HCT116 (cell line): ENCODE measurements around the gene PDCD5. TPM values are rescaled to one million over a fixed set of nuclear protein-coding genes. Genes with fewer than 3 reads are reported as not detected.

Source experiments
- ATAC-seq: fragments of 200-7000 bp; cut with Tn5 transposase; 2 replicates; pipeline ENCODE4 v1.9.1; 2020; ENCODE audit warnings: mild to moderate bottlenecking, moderate library complexity
- BruUV-seq: library from RNA; stranded (reverse); fragments of 400-500 nt; replicated peaks from 2 replicates; lab custom pipeline; 2021; lab: Mats Ljungman, UMichigan
- CTCF ChIA-PET: fragments of 300-600 bp; sonication (Branson Sonifier 250); formaldehyde crosslinking; loops from one replicate; lab custom pipeline; 2021; ENCODE audit warnings: antibody characterized with exemption; lab: Charles Lee
- POLR2A ChIA-PET: fragments of 300-600, 350-600 bp; sonication (Branson Sonifier 250); formaldehyde crosslinking; loops from one replicate; lab custom pipeline; 2021; ENCODE audit warnings: antibody characterized with exemption; lab: Charles Lee
- RAD21 ChIA-PET, 2 experiments: fragments of 300-600 bp; sonication (Branson Sonifier 250); formaldehyde crosslinking; loops; one replicate each; lab custom pipeline; 2023; ENCODE audit warnings: low total read pairs in 2 of 2; ENCODE audit not compliant: uncharacterized antibody in 2 of 2, unreplicated experiment in 2 of 2, low non-redundant PET in 1 of 2; lab: Charles Lee
- DNase-seq: peaks from one replicate; pipeline ENCODE4 v3.0.0-alpha.2; 2010; ENCODE audit warnings: low read depth, low spot score
- H2AFZ ChIP-seq: fragments of 200-600 bp; shearing (Covaris generic), sonication (generic); 2 replicates; pipeline ENCODE4 v1.6.1; 2017; ENCODE audit warnings: low read depth, mixed run types, mixed read lengths, antibody characterized with exemption, low read length; ENCODE audit not compliant: poor library complexity, severe bottlenecking
- H3K27ac ChIP-seq: 2 replicates; pipeline ENCODE4 v1.5.1; 2012; ENCODE audit warnings: low read depth, low read length
- H3K27me3 ChIP-seq: fragments of 200-600 bp; sonication (generic); 2 replicates; pipeline ENCODE4 v1.6.1; 2016; ENCODE audit warnings: mixed run types, low read length, mixed read lengths; ENCODE audit not compliant: insufficient read depth
- H3K36me3 ChIP-seq, 2 experiments: fragments of 200-500 bp in 1 of 2; fragments of 200-600 bp in 1 of 2; sonication (Bioruptor generic) in 1 of 2; sonication (generic) in 1 of 2; 2 replicates each; pipeline versions ENCODE4 v1.5.1 to v1.6.1; 2014 to 2016; ENCODE audit warnings: low read length in 2 of 2, inconsistent platforms in 1 of 2, mixed read lengths in 1 of 2, mixed run types in 1 of 2; ENCODE audit not compliant: insufficient read depth in 2 of 2, control insufficient read depth in 1 of 2
- H3K4me1 ChIP-seq, 2 experiments: fragments of 200-600 bp in 1 of 2; sonication (generic) in 1 of 2; 2 replicates each; pipeline versions ENCODE4 v1.5.1 to v1.6.1; 2012 to 2017; ENCODE audit warnings: low read length in 2 of 2, inconsistent platforms in 1 of 2, mild to moderate bottlenecking in 1 of 2, mixed read lengths in 1 of 2, mixed run types in 1 of 2, moderate library complexity in 1 of 2; ENCODE audit not compliant: insufficient read depth in 2 of 2, control insufficient read depth in 1 of 2
- H3K4me2 ChIP-seq: fragments of 200-600 bp; sonication (generic); 2 replicates; pipeline ENCODE4 v1.6.1; 2017; ENCODE audit warnings: mixed run types, low read length, mixed read lengths
- H3K4me3 ChIP-seq, 2 experiments: fragments of 200-600 bp in 1 of 2; sonication (generic) in 1 of 2; replicated peaks in 1 of 2; 2 replicates each; pipeline ENCODE4 v1.5.1; 2011 to 2016; ENCODE audit warnings: low read length in 2 of 2, control low read depth in 1 of 2, low read depth in 1 of 2, mild to moderate bottlenecking in 1 of 2, mixed read lengths in 1 of 2, mixed run types in 1 of 2
- H3K79me2 ChIP-seq: fragments of 200-600 bp; sonication (generic); 2 replicates; pipeline ENCODE4 v1.6.1; 2017; ENCODE audit warnings: mild to moderate bottlenecking, mixed run types, low read length, moderate library complexity, mixed read lengths; ENCODE audit not compliant: insufficient read depth
- H3K9ac ChIP-seq: fragments of 200-600 bp; sonication (generic); 2 replicates; pipeline ENCODE4 v1.6.1; 2016; ENCODE audit warnings: low read length, mixed read lengths
- H3K9me2 ChIP-seq: fragments of 200-600 bp; sonication (generic), shearing (Covaris generic); 2 replicates; pipeline ENCODE4 v1.6.1; 2017; ENCODE audit warnings: mixed run types, mild to moderate bottlenecking, moderate library complexity; ENCODE audit not compliant: insufficient read depth
- H3K9me3 ChIP-seq, 2 experiments: fragments of 200-500 bp in 1 of 2; fragments of 200-600 bp in 1 of 2; sonication (Bioruptor generic) in 1 of 2; sonication (generic) in 1 of 2; 2 replicates each; pipeline ENCODE4 v1.6.1; 2014 to 2017; ENCODE audit warnings: low read length in 2 of 2, mixed read lengths in 2 of 2, inconsistent platforms in 1 of 2, low read depth in 1 of 2, mild to moderate bottlenecking in 1 of 2, mixed run types in 1 of 2, moderate library complexity in 1 of 2; ENCODE audit not compliant: control insufficient read depth in 1 of 2, insufficient read depth in 1 of 2
- H4K20me1 ChIP-seq: fragments of 200-600 bp; sonication (generic), shearing (Covaris generic); 2 replicates; pipeline ENCODE4 v1.6.1; 2017; ENCODE audit warnings: mixed run types, mild to moderate bottlenecking, moderate library complexity; ENCODE audit not compliant: insufficient read depth
- CBX3 ChIP-seq: IDR thresholded peaks from 2 replicates; pipeline ENCODE4 v1.6.1; 2012; ENCODE audit warnings: low read depth
- CEBPB ChIP-seq: IDR thresholded peaks from 2 replicates; pipeline ENCODE4 v1.6.1; 2012; ENCODE audit warnings: low read depth
- ELF1 ChIP-seq: IDR thresholded peaks from 2 replicates; pipeline ENCODE4 v1.6.1; 2012; ENCODE audit warnings: low read depth, borderline replicate concordance
- EZH2phosphoT487 ChIP-seq: fragments of 200-600 bp; IDR thresholded peaks from 2 replicates; pipeline ENCODE4 v1.6.1; 2018; ENCODE audit warnings: antibody characterized with exemption, borderline replicate concordance
- JUND ChIP-seq: IDR thresholded peaks from 2 replicates; pipeline ENCODE4 v1.6.1; 2012
- POLR2A ChIP-seq: IDR thresholded peaks from 2 replicates; pipeline ENCODE4 v1.7.0; 2011; ENCODE audit warnings: borderline replicate concordance; ENCODE audit not compliant: insufficient read depth, insufficient read length; ENCODE audit errors: extremely low read depth
- RAD21 ChIP-seq: IDR thresholded peaks from 2 replicates; pipeline ENCODE4 v1.6.1; 2012; ENCODE audit warnings: low read depth, mild to moderate bottlenecking
- SP1 ChIP-seq: IDR thresholded peaks from 2 replicates; pipeline ENCODE4 v1.6.1; 2012; ENCODE audit warnings: low read depth
- SRF ChIP-seq: IDR thresholded peaks from 2 replicates; pipeline ENCODE4 v1.6.1; 2012; ENCODE audit warnings: low read depth
- TCF7L2 ChIP-seq: IDR thresholded peaks from 2 replicates; pipeline ENCODE4 v1.7.0; 2011; ENCODE audit warnings: borderline replicate concordance, inconsistent platforms; ENCODE audit not compliant: insufficient read depth, insufficient read length; ENCODE audit errors: extremely low read depth
- YY1 ChIP-seq: IDR thresholded peaks from 2 replicates; pipeline ENCODE4 v1.6.1; 2011; ENCODE audit warnings: low read length, low read depth, moderate library complexity, mild to moderate bottlenecking; ENCODE audit not compliant: insufficient replicate concordance; ENCODE audit errors: extremely low read depth
- ZFX ChIP-seq: fragments of 450-650 bp; IDR thresholded peaks from 2 replicates; pipeline ENCODE4 v1.6.1; 2017
- intact Hi-C: fragments of 100-400 bp; cut with micrococcal nuclease; formaldehyde crosslinking; loops from 2 replicates; pipeline ENCODE4 v1.10.0; 2022
- total RNA-seq: library from RNA; stranded (reverse); gene quantifications from one replicate; pipeline ENCODE4 v1.2.1, GENCODE V29; 2021; ENCODE audit not compliant: unreplicated experiment
- TF ChIP-seq, protein P1 (sequence below): IDR thresholded peaks from 2 replicates; pipeline ENCODE4 v1.6.1; 2012
- TF ChIP-seq, protein P2 (sequence below): IDR thresholded peaks from 2 replicates; pipeline ENCODE4 v1.6.1; 2012

PDCD5 gene
- total RNA-seq, 1 experiment from 2014 or later: 143 TPM

DNA sequence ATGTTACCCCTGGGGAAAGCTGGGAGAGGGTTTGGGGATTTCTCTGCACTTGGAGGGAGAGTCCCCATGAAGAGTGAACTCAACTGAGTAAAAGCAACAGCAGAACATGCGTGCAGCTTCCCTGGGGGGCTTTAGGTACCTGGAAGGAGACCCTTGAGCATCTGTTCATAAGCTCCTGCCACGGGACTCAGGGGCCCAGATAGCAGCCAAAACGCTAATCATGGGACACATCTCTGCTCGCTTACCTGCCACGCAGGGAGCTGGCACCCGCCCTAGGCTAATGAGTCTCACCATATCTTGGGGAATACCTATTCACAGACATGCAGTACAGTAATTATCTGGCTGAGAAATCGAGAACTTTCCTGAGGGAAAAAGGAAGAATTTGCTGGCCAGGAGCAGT is 33.9 kb downstream of the PDCD5 start (continued):
- no peak for TF ChIP-seq TCF7L2
- TF ChIP-seq, all 23 proteins: peak for 0

DNA sequence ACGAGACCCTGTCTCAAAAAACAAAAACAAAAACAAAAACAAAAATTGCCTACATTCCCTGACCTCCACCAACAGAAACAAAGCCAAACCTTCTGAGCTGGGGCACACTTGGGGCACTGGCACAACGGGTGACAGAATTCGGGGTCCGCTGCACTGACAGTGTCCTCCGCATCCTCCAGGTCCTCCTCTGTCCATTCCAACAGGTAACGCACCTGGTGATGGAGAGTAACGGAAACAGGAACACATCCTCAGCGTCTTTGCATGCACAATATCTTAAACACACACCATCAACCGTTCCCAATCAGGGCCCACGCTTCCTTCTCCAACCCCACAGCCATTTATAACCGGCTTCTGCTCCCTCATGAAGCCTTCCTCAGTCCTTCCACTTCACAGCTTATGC is 34.6 kb downstream of the PDCD5 start:
- Histone ChIP-seq H3K9me3 (no peaks in the 10 kb centered on the region), H2AFZ (no peak overlapping the region), H3K4me3 (no peak overlapping the region), H3K4me1 (no peaks in the 10 kb centered on the region), H3K9me2 (no peaks in the 10 kb centered on the region), H3K79me2 (no peaks in the 10 kb centered on the region), H3K27ac (no peak overlapping the region), H3K36me3 (peaks cover 30 to 39% of the 10 kb centered on the region in 2 experiments; a peak in 3 of 4 replicates), H4K20me1 (no peaks in the 10 kb centered on the region), H3K9ac (no peak overlapping the region), H3K4me2 (no peak overlapping the region), H3K27me3 (no peaks in the 10 kb centered on the region)
- ATAC-seq: no peak
- ChIA-PET CTCF (no interaction called here), RAD21 (no interaction called here), POLR2A (no interaction called here)
- BruUV-seq: no TSS peak
- TF ChIP-seq EZH2phosphoT487 (no peak), SP1 (no peak)
- no peak for DNase-seq
- intact Hi-C loops: no loop called here

DNA sequence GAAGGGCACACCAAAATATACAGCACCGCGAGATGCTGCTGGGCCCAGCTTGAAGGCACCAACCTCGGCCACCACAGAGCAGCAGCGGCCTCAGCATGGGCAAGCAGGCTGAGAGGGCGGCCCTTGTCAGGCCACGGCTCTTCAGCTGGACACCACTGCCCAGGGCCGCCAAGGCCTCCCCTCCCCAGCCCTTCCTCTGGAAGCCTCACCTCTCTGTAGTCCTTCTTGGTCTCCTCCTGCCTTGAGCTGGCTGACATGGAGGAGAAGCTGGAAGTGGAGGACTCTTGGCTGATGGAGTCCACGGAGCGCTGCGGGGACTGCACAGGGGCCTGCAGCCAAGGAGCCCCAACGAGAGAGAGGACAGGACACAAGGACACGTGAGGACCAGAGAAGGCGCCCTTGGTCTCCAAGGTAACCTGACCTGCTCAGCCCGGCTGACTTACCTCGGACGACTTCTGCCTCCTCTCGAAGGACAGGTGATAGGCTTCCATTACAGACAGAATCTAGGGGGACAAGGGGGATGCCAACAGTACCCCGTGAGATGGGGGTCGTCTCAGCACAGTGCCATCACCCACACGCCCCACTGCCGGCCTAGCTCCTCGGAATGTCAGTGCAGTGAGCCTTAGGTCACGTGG is 38.2 kb downstream of the PDCD5 start:
- H3K4me3 ChIP-seq: no peak overlapping the region
- H3K9ac ChIP-seq: no peak overlapping the region
- H3K4me2 ChIP-seq: no peak overlapping the region
- no peaks in the 10 kb centered on the region for H3K9me2 ChIP-seq
- TF ChIP-seq SRF (no peak), RAD21 (no peak), YY1 (no peak), POLR2A (no peak), ZFX (no peak), CEBPB (no peak), JUND (no peak), ELF1 (no peak), CBX3 (no peak), EZH2phosphoT487 (no peak)
- TF ChIP-seq, protein P1, sequence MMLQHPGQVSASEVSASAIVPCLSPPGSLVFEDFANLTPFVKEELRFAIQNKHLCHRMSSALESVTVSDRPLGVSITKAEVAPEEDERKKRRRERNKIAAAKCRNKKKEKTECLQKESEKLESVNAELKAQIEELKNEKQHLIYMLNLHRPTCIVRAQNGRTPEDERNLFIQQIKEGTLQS: no peak
- TF ChIP-seq, protein P2, sequence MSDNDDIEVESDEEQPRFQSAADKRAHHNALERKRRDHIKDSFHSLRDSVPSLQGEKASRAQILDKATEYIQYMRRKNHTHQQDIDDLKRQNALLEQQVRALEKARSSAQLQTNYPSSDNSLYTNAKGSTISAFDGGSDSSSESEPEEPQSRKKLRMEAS: no peak
- RAD21 ChIA-PET: no interaction called here
- CTCF ChIA-PET: no interaction called here
- no peak overlapping the region for H3K27ac ChIP-seq
- no peak for DNase-seq
- H3K4me1 ChIP-seq: no peaks in the 10 kb centered on the region
- H4K20me1 ChIP-seq: no peaks in the 10 kb centered on the region
- no peaks in the 10 kb centered on the region for H3K27me3 ChIP-seq
- POLR2A ChIA-PET: no interaction called here
- intact Hi-C loops: no loop called here
- H3K9me3 ChIP-seq: no peaks in the 10 kb centered on the region
- no peak overlapping the region for H2AFZ ChIP-seq
- no TSS peak for BruUV-seq
- H3K36me3 ChIP-seq: peaks cover 24 to 36% of the 10 kb centered on the region in 2 experiments; a peak in 3 of 4 replicates
- H3K79me2 ChIP-seq: no peaks in the 10 kb centered on the region
- ATAC-seq: no peak
